Eye (tissue), 1 donor: ENCODE results near the gene AGAP5.
A peak's percentile ranks its signal among the peaks of the same experiment; 100 is the strongest.

Source experiments
- DNase-seq: peaks from one replicate; pipeline ENCODE4 v3.0.0-alpha.2; 2015

The AGAP5 gene

GRCh38 chr10:73650537-73651331 lies 47.2 kb downstream of the AGAP5 start:
- DNase-seq = peak; percentile 17

- DNase-seq = no peak
Measured at GRCh38 chr10:73649876-73650536, 47.9 kb downstream of the AGAP5 start.

- DNase-seq = no peak
Measured at GRCh38 chr10:73648975-73649829, 48.7 kb downstream of the AGAP5 start.

- DNase-seq = no peak
Measured at GRCh38 chr10:73647875-73648651, 49.8 kb downstream of the AGAP5 start.

GRCh38 chr10:73647211-73647874 lies 50.6 kb downstream of the AGAP5 start:
- peak; percentile 91 for DNase-seq

- no peak for DNase-seq
Measured at GRCh38 chr10:73646598-73647041, 51.3 kb downstream of the AGAP5 start.

- no peak for DNase-seq
Measured at GRCh38 chr10:73645251-73645650, 52.7 kb downstream of the AGAP5 start.

GRCh38 chr10:73644767-73645166 lies 53.1 kb downstream of the AGAP5 start:
- no peak for DNase-seq

GRCh38 chr10:73644015-73644743 lies 53.7 kb downstream of the AGAP5 start:
- DNase-seq = peak; percentile 86

- DNase-seq = no peak
Measured at GRCh38 chr10:73643362-73643761, 54.5 kb downstream of the AGAP5 start.

- no peak for DNase-seq
Measured at GRCh38 chr10:73641328-73642060, 56.4 kb downstream of the AGAP5 start, which contains the start of gene MYOZ1. TSS of gene MYOZ1 (minus strand) at chr10:73641474. CDS start at chr10:73640017, 1,457 bp downstream.

- no peak for DNase-seq
Measured at GRCh38 chr10:73639286-73639685, 58.6 kb downstream of the AGAP5 start.

GRCh38 chr10:73635781-73636180 lies 62.1 kb downstream of the AGAP5 start:
- DNase-seq = no peak

GRCh38 chr10:73634421-73634820 lies 63.5 kb downstream of the AGAP5 start:
- no peak for DNase-seq

- no peak for DNase-seq
Measured at GRCh38 chr10:73629165-73629564, 68.7 kb downstream of the AGAP5 start.

GRCh38 chr10:73628405-73628804 lies 69.5 kb downstream of the AGAP5 start:
- DNase-seq = no peak

- DNase-seq = no peak
Measured at GRCh38 chr10:73627300-73627699, 70.6 kb downstream of the AGAP5 start.

GRCh38 chr10:73625884-73626752 lies 71.8 kb downstream of the AGAP5 start:
- peak; percentile 99 for DNase-seq
